ENCODE results near the gene BRIP1. TPM values are rescaled to one million over a fixed set of nuclear protein-coding genes. Genes with fewer than 3 reads are reported as not detected.

Gene BRIP1
- total and polyA plus RNA-seq, 4 donors: 0.21 to 4.3 (median 0.82) TPM

- Histone ChIP-seq H3K4me3 (no peak overlapping the region), H3K27me3 (ENCODE audit: control insufficient read depth in 3 of 3, insufficient read depth in 3 of 3, low read length in 2 of 3) (no peaks in the 10 kb centered on the region), H3K9ac (ENCODE audit: insufficient read depth in 1 of 2, low read length in 2 of 2) (no peak overlapping the region), H3K4me1 (ENCODE audit: control insufficient read depth in 5 of 5, insufficient read depth in 5 of 5, low read length in 5 of 5) (no peaks in the 10 kb centered on the region), H3K9me3 (ENCODE audit: control insufficient read depth in 4 of 4, insufficient read depth in 3 of 4, low read length in 3 of 4) (no peaks in the 10 kb centered on the region), H3K27ac (ENCODE audit: low read depth in 1 of 2, low read length in 1 of 2) (no peak overlapping the region), H3K36me3 (ENCODE audit: control insufficient read depth in 4 of 4, insufficient read depth in 4 of 4, low read length in 4 of 4) (no peaks in the 10 kb centered on the region)
- ATAC-seq (ENCODE audit: insufficient read depth, low FRiP score): no peak
- no peak for DNase-seq
- no peak for TF ChIP-seq CTCF (IDR thresholded peaks at IDR 0.05; ENCODE audit: control extremely low read depth, extremely low read depth)
Observed at GRCh38 chr17:61783556-61784304, 79.6 kb downstream of the BRIP1 start.

GRCh38 chr17:61783120-61783519 lies 80.2 kb downstream of the BRIP1 start:
- Histone ChIP-seq H3K27me3 (ENCODE audit: control insufficient read depth in 3 of 3, insufficient read depth in 3 of 3, low read length in 2 of 3) (no peaks in the 10 kb centered on the region), H3K36me3 (ENCODE audit: control insufficient read depth in 4 of 4, insufficient read depth in 4 of 4, low read length in 4 of 4) (no peaks in the 10 kb centered on the region), H3K9ac (ENCODE audit: insufficient read depth in 1 of 2, low read length in 2 of 2) (no peak overlapping the region), H3K9me3 (ENCODE audit: control insufficient read depth in 4 of 4, insufficient read depth in 3 of 4, low read length in 3 of 4) (no peaks in the 10 kb centered on the region), H3K4me3 (no peak overlapping the region), H3K27ac (ENCODE audit: low read depth in 1 of 2, low read length in 1 of 2) (no peak overlapping the region), H3K4me1 (ENCODE audit: control insufficient read depth in 5 of 5, insufficient read depth in 5 of 5, low read length in 5 of 5) (no peaks in the 10 kb centered on the region)
- ATAC-seq (ENCODE audit: insufficient read depth, low FRiP score): no peak
- no peak for DNase-seq
- no peak for TF ChIP-seq CTCF (IDR thresholded peaks at IDR 0.05; ENCODE audit: control extremely low read depth, extremely low read depth)
- WGBS, 2 donors: 98% methylated on average over 1 of the region's 1 CpG

- Histone ChIP-seq H3K36me3 (ENCODE audit: control insufficient read depth in 4 of 4, insufficient read depth in 4 of 4, low read length in 4 of 4) (no peaks in the 10 kb centered on the region), H3K4me1 (ENCODE audit: control insufficient read depth in 5 of 5, insufficient read depth in 5 of 5, low read length in 5 of 5) (no peaks in the 10 kb centered on the region), H3K9me3 (ENCODE audit: control insufficient read depth in 4 of 4, insufficient read depth in 3 of 4, low read length in 3 of 4) (no peaks in the 10 kb centered on the region), H3K27me3 (ENCODE audit: control insufficient read depth in 3 of 3, insufficient read depth in 3 of 3, low read length in 2 of 3) (no peaks in the 10 kb centered on the region), H3K27ac (ENCODE audit: low read depth in 1 of 2, low read length in 1 of 2) (no peak overlapping the region), H3K4me3 (no peak overlapping the region), H3K9ac (ENCODE audit: insufficient read depth in 1 of 2, low read length in 2 of 2) (no peak overlapping the region)
- no peak for TF ChIP-seq CTCF (IDR thresholded peaks at IDR 0.05; ENCODE audit: control extremely low read depth, extremely low read depth)
- no peak for DNase-seq
- WGBS, 2 donors: 95 to 96% methylated on average over 1 of the region's 1 CpG
- ATAC-seq (ENCODE audit: insufficient read depth, low FRiP score): no peak
Observed at GRCh38 chr17:61782683-61783082, 80.6 kb downstream of the BRIP1 start.

GRCh38 chr17:61775364-61775763 lies 88.0 kb downstream of the BRIP1 start:
- Histone ChIP-seq H3K9ac (ENCODE audit: insufficient read depth in 1 of 2, low read length in 2 of 2) (no peak overlapping the region), H3K4me1 (ENCODE audit: control insufficient read depth in 5 of 5, insufficient read depth in 5 of 5, low read length in 5 of 5) (no peaks in the 10 kb centered on the region), H3K27ac (ENCODE audit: low read depth in 1 of 2, low read length in 1 of 2) (no peak overlapping the region), H3K4me3 (no peak overlapping the region), H3K36me3 (ENCODE audit: control insufficient read depth in 4 of 4, insufficient read depth in 4 of 4, low read length in 4 of 4) (peaks cover 0 to 16% (median 2%) of the 10 kb centered on the region in 4 donors), H3K9me3 (ENCODE audit: control insufficient read depth in 4 of 4, insufficient read depth in 3 of 4, low read length in 3 of 4) (peaks cover 0 to 6% (median 3%) of the 10 kb centered on the region in 4 donors), H3K27me3 (ENCODE audit: control insufficient read depth in 3 of 3, insufficient read depth in 3 of 3, low read length in 2 of 3) (no peaks in the 10 kb centered on the region)
- WGBS, 2 donors: 93% methylated on average over 2 of the region's 2 CpGs
- TF ChIP-seq CTCF (IDR thresholded peaks at IDR 0.05; ENCODE audit: control extremely low read depth, extremely low read depth): no peak
- ATAC-seq (ENCODE audit: insufficient read depth, low FRiP score): no peak
- DNase-seq: no peak

Data from lung (tissue), 12 donors.